ENCODE measurements around the gene CACNG4. TPM values are rescaled to one million over a fixed set of nuclear protein-coding genes. Genes with fewer than 3 reads are reported as not detected.

CACNG4 gene
- total RNA-seq, 4 donors from 2014 or later = not detected

DNA sequence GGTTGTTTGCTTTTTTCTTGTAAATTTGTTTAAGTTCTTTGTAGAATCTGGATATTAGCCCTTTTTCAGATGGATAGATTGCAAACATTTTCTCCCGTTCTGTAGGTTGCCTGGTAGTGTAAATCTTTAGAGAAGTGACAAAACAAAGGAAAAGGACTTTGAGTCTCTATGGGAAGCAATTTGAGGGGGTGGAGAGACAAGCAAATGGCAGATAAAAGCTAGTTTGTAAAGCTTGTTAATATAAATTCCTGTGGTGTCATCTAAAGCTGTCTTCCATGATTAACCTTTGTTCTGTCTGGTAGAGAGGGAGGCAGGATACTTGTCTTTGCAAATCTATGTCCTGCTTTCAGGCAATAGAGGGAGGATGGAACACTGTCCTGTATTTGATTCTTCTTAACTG is 40.6 kb upstream of the CACNG4 start:
- no peak for TF ChIP-seq CTCF (IDR thresholded peaks at IDR 0.05; ENCODE audit: low read depth)

DNA sequence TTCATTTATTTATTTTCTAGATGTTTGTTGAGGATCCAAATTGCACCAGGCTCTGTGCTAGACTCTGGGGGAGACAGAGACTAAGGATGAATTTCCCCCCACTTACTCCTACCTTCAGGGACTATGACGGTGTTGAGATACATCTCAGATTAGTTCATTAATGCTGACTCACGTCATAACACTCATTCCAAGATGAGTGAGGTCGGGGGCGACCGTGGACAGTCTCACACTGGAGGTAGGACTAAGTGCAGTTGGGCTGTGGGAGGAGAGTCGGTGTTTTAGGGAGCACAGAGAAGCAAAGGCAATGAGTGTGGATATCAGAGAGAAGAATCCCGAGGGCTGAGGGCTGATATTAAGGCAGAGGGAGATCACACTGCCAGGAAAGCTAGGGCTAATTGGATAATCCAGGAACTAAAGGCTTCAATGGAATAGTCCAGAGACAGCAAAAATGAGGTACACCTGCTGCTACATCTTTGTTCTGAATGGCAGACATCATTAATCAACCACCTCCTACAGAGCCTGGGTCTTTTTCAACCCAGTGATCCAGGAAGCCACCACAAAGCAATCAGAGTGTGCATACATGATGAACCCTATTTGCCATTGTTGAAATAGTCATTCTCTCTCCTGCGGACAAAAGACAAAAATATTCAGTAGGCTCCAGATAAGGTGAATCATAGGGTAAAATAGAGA is 38.6 kb upstream of the CACNG4 start:
- no peak for TF ChIP-seq CTCF (IDR thresholded peaks at IDR 0.05; ENCODE audit: low read depth)

DNA sequence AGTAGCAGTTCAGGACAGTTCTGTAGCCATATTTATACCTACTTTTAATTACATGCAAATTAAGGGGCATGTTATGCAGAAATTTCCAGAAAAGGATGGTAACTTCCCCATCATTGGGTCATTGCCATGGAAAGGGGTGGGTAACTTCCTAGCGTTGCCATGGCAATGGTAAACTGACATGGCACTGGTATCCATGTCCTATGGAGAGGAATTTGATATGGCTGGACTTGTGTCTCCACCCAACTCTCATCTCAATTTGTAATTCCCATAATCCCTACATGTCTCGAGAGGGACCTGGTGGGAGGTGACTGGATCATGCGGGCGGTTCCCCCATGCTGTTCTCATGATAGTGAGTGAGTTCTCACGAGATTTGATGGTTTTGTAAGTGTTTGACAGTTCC is 35.6 kb upstream of the CACNG4 start:
- no peak for TF ChIP-seq CTCF (IDR thresholded peaks at IDR 0.05; ENCODE audit: low read depth)

- no peak for TF ChIP-seq CTCF (IDR thresholded peaks at IDR 0.05; ENCODE audit: low read depth)
Measured at GRCh38 chr17:66929591-66929990, 34.9 kb upstream of the CACNG4 start.

DNA sequence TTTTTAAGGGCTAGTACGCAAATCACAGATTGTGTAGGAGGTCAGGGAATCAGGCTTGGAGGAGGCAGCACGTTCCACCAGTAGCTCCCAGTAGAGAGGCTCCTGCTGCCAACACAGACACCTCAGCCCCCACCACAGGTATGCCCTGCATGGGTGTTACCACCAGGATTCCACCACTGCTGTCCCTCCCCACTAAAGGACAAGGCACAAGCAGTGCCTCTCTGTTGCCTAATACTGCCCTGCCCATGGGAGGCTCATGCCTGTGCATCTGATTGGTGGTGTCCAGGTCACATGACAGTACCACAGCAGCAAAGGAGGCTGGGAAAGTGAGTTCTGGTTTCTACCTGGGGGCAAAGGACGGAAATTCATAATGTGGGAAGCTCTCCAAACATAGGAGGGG is 33.6 kb upstream of the CACNG4 start:
- no peak for TF ChIP-seq CTCF (IDR thresholded peaks at IDR 0.05; ENCODE audit: low read depth)

DNA sequence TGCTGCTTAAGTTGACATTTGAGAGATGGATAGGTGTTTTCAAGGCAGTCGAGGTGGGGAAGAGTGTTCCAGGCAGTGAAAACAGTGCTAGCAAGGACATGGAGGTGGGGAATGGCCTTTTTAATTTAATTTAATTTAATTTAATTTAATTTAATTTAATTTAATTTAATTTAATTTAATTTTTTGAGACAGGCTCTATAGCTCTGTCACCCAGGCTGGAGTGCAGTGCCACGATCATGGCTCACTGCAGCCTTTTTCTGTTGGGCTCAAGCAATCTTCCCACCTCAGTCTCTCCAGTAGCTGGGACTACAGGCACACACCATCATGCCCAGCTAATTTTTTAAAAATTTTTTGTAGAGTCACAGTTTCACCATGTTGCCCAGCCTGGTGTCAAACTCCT is 32.2 kb upstream of the CACNG4 start:
- no peak for TF ChIP-seq CTCF (IDR thresholded peaks at IDR 0.05; ENCODE audit: low read depth)

GRCh38 chr17:66934040-66934439 is 30.5 kb upstream of the CACNG4 start:
- no peak for TF ChIP-seq CTCF (IDR thresholded peaks at IDR 0.05; ENCODE audit: low read depth)
